Neural progenitor cell (in vitro differentiated cells): ENCODE data around the gene RAG1. TPM values are rescaled to one million over a fixed set of nuclear protein-coding genes. Genes with fewer than 3 reads are reported as not detected.

Experiments
- DNase-seq: peaks from one replicate; pipeline ENCODE4 v3.0.0-alpha.2; 2016; ENCODE audit warnings: low spot score
- H2AFZ ChIP-seq: fragments of 200-600 bp; sonication (generic); replicated peaks from 2 replicates; pipeline ENCODE4 v1.6.1; 2016; ENCODE audit warnings: antibody characterized with exemption
- H3F3A ChIP-seq: fragments of 200-600 bp; sonication (generic); 2 replicates; pipeline ENCODE4 v1.6.1; 2016; ENCODE audit warnings: antibody characterized with exemption, low read depth
- H3K27ac ChIP-seq: fragments of 200-600 bp; sonication (generic); 2 replicates; pipeline ENCODE4 v1.5.1; 2016; ENCODE audit warnings: mild to moderate bottlenecking
- H3K27me3 ChIP-seq: fragments of 200-600 bp; sonication (generic); 2 replicates; pipeline ENCODE4 v1.6.1; 2016; ENCODE audit warnings: mild to moderate bottlenecking, moderate library complexity
- H3K36me3 ChIP-seq: fragments of 200-600 bp; sonication (generic); 2 replicates; pipeline ENCODE4 v1.5.1; 2016
- H3K4me1 ChIP-seq: fragments of 200-600 bp; sonication (generic); 2 replicates; pipeline ENCODE4 v1.6.1; 2016; ENCODE audit warnings: mixed run types
- H3K4me2 ChIP-seq: fragments of 200-600 bp; sonication (generic); 2 replicates; pipeline ENCODE4 v1.6.1; 2016
- H3K4me3 ChIP-seq: fragments of 200-600 bp; sonication (generic); 2 replicates; pipeline ENCODE4 v1.5.1; 2016
- H3K79me2 ChIP-seq: fragments of 200-600 bp; sonication (generic); 2 replicates; pipeline ENCODE4 v1.6.1; 2016; ENCODE audit warnings: low read depth
- H3K9ac ChIP-seq: fragments of 200-600 bp; sonication (generic); 2 replicates; pipeline ENCODE4 v1.6.1; 2016
- H3K9me3 ChIP-seq: fragments of 200-600 bp; sonication (generic); 2 replicates; pipeline ENCODE4 v1.5.1; 2016; ENCODE audit warnings: low read depth
- H4K20me1 ChIP-seq: fragments of 200-600 bp; sonication (generic); 2 replicates; pipeline ENCODE4 v1.6.1; 2016; ENCODE audit warnings: low read depth
- H3K27ac Mint-ChIP-seq: 3 replicates; pipeline ENCODE4 v1.8.0; 2021; ENCODE audit warnings: mixed read lengths
- H3K27me3 Mint-ChIP-seq: 2 replicates; pipeline ENCODE4 v1.8.0; 2022; ENCODE audit warnings: low read depth, mild to moderate bottlenecking, inconsistent platforms, moderate library complexity, mixed read lengths; ENCODE audit not compliant: insufficient read depth
- H3K36me3 Mint-ChIP-seq: 3 replicates; pipeline ENCODE4 v1.8.0; 2021; ENCODE audit warnings: mixed read lengths
- H3K4me1 Mint-ChIP-seq: 3 replicates; pipeline ENCODE4 v1.8.0; 2021; ENCODE audit warnings: mixed read lengths
- H3K4me3 Mint-ChIP-seq: 3 replicates; pipeline ENCODE4 v1.8.0; 2021; ENCODE audit warnings: mild to moderate bottlenecking, moderate library complexity, mixed read lengths
- H3K9me3 Mint-ChIP-seq: 3 replicates; pipeline ENCODE4 v1.8.0; 2020; ENCODE audit warnings: mixed read lengths
- CTCF ChIP-seq: fragments of 200-600 bp; sonication (generic); IDR thresholded peaks from 2 replicates; pipeline ENCODE4 v1.5.1; 2017; ENCODE audit warnings: antibody characterized with exemption, mild to moderate bottlenecking
- EZH2 ChIP-seq: fragments of 200-600 bp; sonication (generic); IDR thresholded peaks from 2 replicates; pipeline ENCODE4 v1.6.1; 2017; ENCODE audit warnings: antibody characterized with exemption, mild to moderate bottlenecking, moderate library complexity
- EZH2phosphoT487 ChIP-seq: fragments of 200-600 bp; sonication (generic); IDR thresholded peaks from 2 replicates; pipeline ENCODE4 v1.6.1; 2017; ENCODE audit warnings: antibody characterized with exemption
- total RNA-seq: library from RNA; depleted of rRNA; stranded (reverse); fragments of >200 nt; gene quantifications from 2 replicates; pipeline ENCODE4 v1.2.3, GENCODE V29; 2015; ENCODE audit warnings: low replicate concordance

RAG1 gene
- total RNA-seq, 1 donor from 2014 or later: 0.84 TPM

- Histone ChIP-seq H3K4me3 (no peak overlapping the region), H3K4me1 (peaks cover 13% of the 10 kb centered on the region), H4K20me1 (no peaks in the 10 kb centered on the region), H3F3A (no peaks in the 10 kb centered on the region), H3K27ac (no peak overlapping the region), H3K27me3 (peaks cover 14% of the 10 kb centered on the region), H3K79me2 (no peaks in the 10 kb centered on the region), H3K4me2 (no peak overlapping the region), H3K9ac (no peak overlapping the region), H2AFZ (no peak overlapping the region), H3K9me3 (no peaks in the 10 kb centered on the region), H3K36me3 (no peaks in the 10 kb centered on the region)
- Mint-ChIP-seq H3K27me3 (peaks cover 6% of the 10 kb centered on the region), H3K36me3 (no peaks in the 10 kb centered on the region), H3K9me3 (no peaks in the 10 kb centered on the region), H3K4me1 (peaks cover 12% of the 10 kb centered on the region), H3K27ac (no peak overlapping the region), H3K4me3 (no peak overlapping the region)
- no peak for DNase-seq
- TF ChIP-seq EZH2phosphoT487 (no peak), EZH2 (no peak), CTCF (no peak)
Measured at GRCh38 chr11:36566407-36567053, 1.3 kb upstream of the RAG1 start.

DNA sequence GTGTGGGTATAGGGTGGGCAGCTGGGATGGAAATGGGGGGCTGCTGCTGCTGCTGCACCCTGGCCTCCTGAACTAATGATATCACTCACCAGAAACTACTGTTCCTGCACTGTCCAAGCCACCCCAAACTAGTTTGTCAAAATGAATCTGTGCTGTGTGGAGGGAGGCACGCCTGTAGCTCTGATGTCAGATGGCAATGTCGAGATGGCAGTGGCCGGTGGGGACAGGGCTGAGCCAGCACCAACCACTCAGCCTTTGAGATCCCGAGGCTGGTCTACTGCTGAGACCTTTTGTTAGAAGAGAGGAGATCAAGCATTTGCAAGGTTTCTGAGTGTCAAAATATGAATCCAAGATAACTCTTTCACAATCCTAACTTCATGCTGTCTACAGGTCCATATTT lies 1.3 kb downstream of the RAG1 start:
- H3K27me3 Mint-ChIP-seq: peaks cover 10% of the 10 kb centered on the region
- Histone ChIP-seq H3K4me2 (no peak overlapping the region), H3F3A (no peaks in the 10 kb centered on the region), H3K4me1 (peaks cover 8% of the 10 kb centered on the region), H3K9ac (no peak overlapping the region), H3K27ac (no peak overlapping the region), H3K4me3 (no peak overlapping the region), H3K27me3 (peaks cover 19% of the 10 kb centered on the region), H3K9me3 (no peaks in the 10 kb centered on the region), H3K79me2 (no peaks in the 10 kb centered on the region), H2AFZ (no peak overlapping the region), H3K36me3 (no peaks in the 10 kb centered on the region), H4K20me1 (no peaks in the 10 kb centered on the region)
- DNase-seq: no peak
- TF ChIP-seq EZH2phosphoT487: no peak
- TF ChIP-seq EZH2: no peak
- TF ChIP-seq CTCF: no peak
- H3K4me1 Mint-ChIP-seq: peaks cover 7% of the 10 kb centered on the region
- H3K36me3 Mint-ChIP-seq: no peaks in the 10 kb centered on the region
- no peak overlapping the region for H3K27ac Mint-ChIP-seq
- H3K9me3 Mint-ChIP-seq: no peaks in the 10 kb centered on the region
- H3K4me3 Mint-ChIP-seq: no peak overlapping the region

GRCh38 chr11:36574486-36574885 lies 6.7 kb downstream of the RAG1 start:
- Histone ChIP-seq H4K20me1 (no peaks in the 10 kb centered on the region), H3K27me3 (peaks cover 13% of the 10 kb centered on the region), H3K27ac (no peak overlapping the region), H3K9ac (no peak overlapping the region), H2AFZ (no peak overlapping the region), H3F3A (no peaks in the 10 kb centered on the region), H3K9me3 (no peaks in the 10 kb centered on the region), H3K36me3 (no peaks in the 10 kb centered on the region), H3K4me3 (no peak overlapping the region), H3K79me2 (no peaks in the 10 kb centered on the region), H3K4me1 (no peaks in the 10 kb centered on the region), H3K4me2 (no peak overlapping the region)
- DNase-seq: no peak
- Mint-ChIP-seq H3K27ac (no peak overlapping the region), H3K4me3 (no peak overlapping the region), H3K4me1 (no peaks in the 10 kb centered on the region), H3K27me3 (peaks cover 5% of the 10 kb centered on the region), H3K36me3 (no peaks in the 10 kb centered on the region), H3K9me3 (no peaks in the 10 kb centered on the region)
- TF ChIP-seq EZH2phosphoT487 (no peak), EZH2 (no peak), CTCF (no peak)
